ENCODE results near the gene FRRS1. TPM values are rescaled to one million over a fixed set of nuclear protein-coding genes. Genes with fewer than 3 reads are reported as not detected.

The FRRS1 gene
- total and polyA plus RNA-seq, 9 donors: 2.8 to 17.2 (median 8.9) TPM

GRCh38 chr1:99745684-99746083 lies 20.8 kb downstream of the FRRS1 start:
- no peak for DNase-seq
- no peaks in the 10 kb centered on the region for H3K36me3 ChIP-seq
- no peak overlapping the region for H3K4me3 ChIP-seq
- H3K27me3 ChIP-seq: no peaks in the 10 kb centered on the region
- TF ChIP-seq EP300 (IDR thresholded peaks at IDR 0.05) (no peak), POLR2A (IDR thresholded peaks at IDR 0.05) (no peak), CTCF (IDR thresholded peaks at IDR 0.05) (no peak)
- intact Hi-C loops (cut with DNase I): no loop called here
- no peak overlapping the region for H3K27ac ChIP-seq
- H3K4me1 ChIP-seq (ENCODE audit: insufficient read depth): no peaks in the 10 kb centered on the region
- no peaks in the 10 kb centered on the region for H3K9me3 ChIP-seq
- 63 to 80% (median 75%) methylated on average over 2 of the region's 2 CpGs for WGBS, 3 donors

DNA sequence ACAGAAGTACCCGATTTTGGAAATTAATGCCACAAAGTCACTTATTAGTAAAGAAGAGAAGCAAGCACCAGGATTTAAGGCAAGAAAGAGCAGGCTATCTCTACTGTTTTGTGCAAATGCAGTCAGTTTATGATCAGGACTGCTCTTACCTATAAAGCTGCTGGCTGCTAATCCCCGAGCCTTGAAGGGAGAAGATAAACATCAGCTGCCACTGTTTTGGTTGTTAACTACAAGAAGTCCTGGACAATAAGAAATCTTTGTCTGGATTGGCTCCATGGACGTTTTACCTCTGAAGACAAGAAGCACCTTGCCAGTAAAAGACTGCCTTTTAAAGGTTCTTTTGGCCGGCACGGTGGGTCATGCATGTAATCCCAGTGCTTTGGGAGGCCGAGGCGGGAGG lies 21.4 kb downstream of the FRRS1 start:
- Histone ChIP-seq H3K4me3 (no peak overlapping the region), H3K27ac (no peak overlapping the region), H3K4me1 (ENCODE audit: insufficient read depth) (no peaks in the 10 kb centered on the region), H3K36me3 (no peaks in the 10 kb centered on the region), H3K9me3 (no peaks in the 10 kb centered on the region), H3K27me3 (no peaks in the 10 kb centered on the region)
- 87 to 91% (median 89%) methylated on average over 7 of the region's 7 CpGs for WGBS, 3 donors
- TF ChIP-seq EP300 (IDR thresholded peaks at IDR 0.05): no peak
- no peak for TF ChIP-seq POLR2A (IDR thresholded peaks at IDR 0.05)
- no peak for TF ChIP-seq CTCF (IDR thresholded peaks at IDR 0.05)
- DNase-seq: no peak
- intact Hi-C loops (cut with DNase I): no loop called here

- no peak overlapping the region for H3K4me3 ChIP-seq
- H3K27me3 ChIP-seq: no peaks in the 10 kb centered on the region
- no peaks in the 10 kb centered on the region for H3K36me3 ChIP-seq
- no peak overlapping the region for H3K27ac ChIP-seq
- DNase-seq: no peak
- TF ChIP-seq CTCF (IDR thresholded peaks at IDR 0.05) (no peak), POLR2A (IDR thresholded peaks at IDR 0.05) (no peak), EP300 (IDR thresholded peaks at IDR 0.05) (no peak)
- intact Hi-C loops (cut with DNase I): no loop called here
- H3K4me1 ChIP-seq (ENCODE audit: insufficient read depth): no peaks in the 10 kb centered on the region
- H3K9me3 ChIP-seq: no peaks in the 10 kb centered on the region
- WGBS, 3 donors: 59 to 62% (median 62%) methylated on average over 1 of the region's 1 CpG
Observed at GRCh38 chr1:99740141-99740540, 26.3 kb downstream of the FRRS1 start.

- no peaks in the 10 kb centered on the region for H3K4me1 ChIP-seq (ENCODE audit: insufficient read depth)
- H3K9me3 ChIP-seq: no peaks in the 10 kb centered on the region
- no peaks in the 10 kb centered on the region for H3K27me3 ChIP-seq
- H3K36me3 ChIP-seq: no peaks in the 10 kb centered on the region
- no peak overlapping the region for H3K27ac ChIP-seq
- intact Hi-C loops (cut with DNase I): loop anchor here in 1 of 4 donors (10.0 kb wide), 1 partner anchor 554 kb away; no protein-coding TSS in a partner anchor
- H3K4me3 ChIP-seq: no peak overlapping the region
- no peak for DNase-seq
- WGBS, 3 donors: 79 to 91% (median 87%) methylated on average over 6 of the region's 6 CpGs
- no peak for TF ChIP-seq CTCF (IDR thresholded peaks at IDR 0.05)
- no peak for TF ChIP-seq EP300 (IDR thresholded peaks at IDR 0.05)
- TF ChIP-seq POLR2A (IDR thresholded peaks at IDR 0.05): no peak
Observed at GRCh38 chr1:99738858-99739465, 27.5 kb downstream of the FRRS1 start.
